Central memory CD8-positive, alpha-beta T cell (primary cell): Measurements from ENCODE around the gene ARHGDIG.

Experiments used
- ATAC-seq: fragments of 150-1000 bp; cut with Tn5 transposase; replicated peaks from 2 replicates; pipeline ENCODE4 v1.10.0; 2022; ENCODE audit warnings: mild to moderate bottlenecking, moderate FRiP score, moderate number of reproducible peaks; ENCODE audit not compliant: poor library complexity, severe bottlenecking; ENCODE audit errors: extremely low read depth
- DNase-seq, 2 donors: peaks; one replicate each; pipeline ENCODE4 v3.0.0; 2021; ENCODE audit warnings: low spot score in 2 of 2
- H3K27ac Mint-ChIP-seq: one replicate; pipeline ENCODE4 v1.8.0; 2022; ENCODE audit warnings: low read depth, mild to moderate bottlenecking, moderate library complexity, mixed read lengths
- H3K27me3 Mint-ChIP-seq: one replicate; pipeline ENCODE4 v1.8.0; 2022; ENCODE audit warnings: mixed read lengths
- H3K36me3 Mint-ChIP-seq: one replicate; pipeline ENCODE4 v1.8.0; 2022; ENCODE audit warnings: mild to moderate bottlenecking, moderate library complexity, mixed read lengths; ENCODE audit not compliant: insufficient read depth
- H3K4me1 Mint-ChIP-seq: one replicate; pipeline ENCODE4 v1.8.0; 2022; ENCODE audit warnings: mixed read lengths
- H3K4me3 Mint-ChIP-seq: one replicate; pipeline ENCODE4 v1.8.0; 2022; ENCODE audit warnings: mild to moderate bottlenecking, moderate library complexity, mixed read lengths
- H3K9me3 Mint-ChIP-seq: one replicate; pipeline ENCODE4 v1.8.0; 2022; ENCODE audit warnings: mixed read lengths

Gene ARHGDIG

DNA sequence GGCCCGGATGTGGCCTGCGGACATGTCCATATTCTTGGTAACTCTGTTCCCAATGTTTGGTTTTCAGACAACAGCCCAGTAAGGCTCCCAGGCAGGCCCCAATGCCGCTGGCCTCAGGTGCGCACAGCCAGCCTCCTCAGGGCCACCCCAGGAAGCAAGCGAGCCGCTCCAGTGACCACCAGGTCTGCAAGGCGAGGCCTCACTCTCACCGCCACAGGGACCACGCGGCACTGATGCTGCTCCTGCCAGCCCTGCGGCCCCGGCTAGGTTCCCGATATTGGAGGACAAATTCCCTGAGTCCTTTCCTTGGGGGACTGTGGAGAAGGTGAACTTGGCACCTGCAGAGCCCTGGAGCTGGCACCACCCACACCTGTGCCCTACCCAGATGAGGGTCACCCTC is 21.6 kb downstream of the ARHGDIG start:
- H3K27ac Mint-ChIP-seq = no peak overlapping the region
- DNase-seq (no peak), ATAC-seq (no peak)
- H3K4me3 Mint-ChIP-seq = no peak overlapping the region
- H3K9me3 Mint-ChIP-seq = no peaks in the 10 kb centered on the region
- peaks cover 38% of the 10 kb centered on the region for H3K36me3 Mint-ChIP-seq
- H3K27me3 Mint-ChIP-seq = no peaks in the 10 kb centered on the region
- H3K4me1 Mint-ChIP-seq = peaks cover 5% of the 10 kb centered on the region

DNA sequence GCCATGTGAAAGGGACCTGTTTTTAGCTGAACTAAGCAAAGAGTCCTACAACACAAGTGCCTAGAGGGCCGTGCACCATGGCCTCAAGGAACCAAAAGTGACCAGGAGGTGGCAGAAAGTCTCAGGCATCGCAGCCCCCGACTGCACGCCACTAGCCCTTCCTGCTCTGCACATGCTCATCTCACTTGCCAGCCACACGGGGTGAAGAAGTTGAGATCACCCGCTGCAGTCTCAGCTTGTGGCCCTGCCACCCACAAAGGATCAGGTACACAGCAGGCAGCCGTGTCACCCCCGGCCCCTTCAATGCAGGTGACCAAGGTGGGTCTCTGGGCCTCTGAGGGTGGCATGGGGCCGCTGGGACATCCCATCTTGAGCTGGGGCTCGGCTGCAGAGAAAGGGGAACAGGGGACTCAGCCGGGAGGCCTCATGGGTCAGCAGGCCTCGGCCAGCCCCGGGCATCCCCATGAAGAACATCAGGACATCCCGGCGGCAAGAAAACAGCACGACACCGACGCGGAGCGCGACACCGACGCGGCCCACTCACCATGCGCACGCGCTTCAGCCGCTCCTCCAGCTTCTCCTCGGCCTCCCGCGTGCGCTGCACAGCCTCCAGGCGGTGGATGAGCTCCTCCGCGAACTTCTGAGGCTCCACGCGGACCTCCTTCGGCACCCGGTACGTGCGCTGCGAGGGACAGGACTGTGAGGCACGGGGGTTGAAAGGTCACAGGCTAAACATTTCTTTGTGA is 23.5 kb downstream of the ARHGDIG start:
- Mint-ChIP-seq H3K9me3 (no peaks in the 10 kb centered on the region), H3K27ac (no peak overlapping the region), H3K4me1 (peaks cover 23% of the 10 kb centered on the region), H3K4me3 (no peak overlapping the region), H3K27me3 (no peaks in the 10 kb centered on the region), H3K36me3 (peaks cover 41% of the 10 kb centered on the region)
- ATAC-seq (no peak), DNase-seq (no peak)

DNA sequence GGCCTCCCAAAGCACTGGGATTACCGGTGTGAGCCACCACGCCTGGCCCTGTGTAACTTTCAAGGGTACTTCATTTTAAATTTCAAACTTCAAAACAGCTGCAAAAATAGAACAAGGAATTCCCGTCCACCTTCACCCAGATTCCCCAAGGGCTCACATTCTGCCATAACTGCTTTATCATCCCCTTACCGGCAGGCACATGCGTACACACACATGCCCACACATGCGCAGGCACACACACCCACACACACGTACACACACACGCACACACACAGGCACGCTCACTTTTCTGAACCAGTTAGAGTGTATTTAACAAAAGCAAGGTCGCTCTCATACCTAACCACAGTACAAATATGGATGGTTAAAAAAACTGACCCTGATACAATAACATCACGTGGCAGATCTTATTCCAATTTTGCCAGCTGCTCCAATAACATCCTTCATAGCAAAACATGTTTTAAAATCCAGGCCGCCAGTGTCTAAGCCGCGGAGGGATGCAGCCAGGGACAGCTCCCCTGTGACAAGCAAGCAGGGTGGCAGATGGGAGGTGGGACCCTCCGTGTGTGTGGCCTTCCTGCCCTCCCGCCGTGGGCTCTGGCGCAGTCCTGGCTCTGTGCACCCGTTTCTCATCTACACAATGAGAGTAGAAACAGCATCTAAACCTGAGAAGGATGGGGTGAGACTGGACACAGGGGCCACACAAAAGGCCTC is 25.7 kb downstream of the ARHGDIG start:
- H3K27me3 Mint-ChIP-seq = no peaks in the 10 kb centered on the region
- ATAC-seq (no peak), DNase-seq (no peak)
- H3K9me3 Mint-ChIP-seq = no peaks in the 10 kb centered on the region
- H3K27ac Mint-ChIP-seq = peak overlapping the region; percentile 64
- peaks cover 29% of the 10 kb centered on the region for H3K4me1 Mint-ChIP-seq
- no peak overlapping the region for H3K4me3 Mint-ChIP-seq
- peaks cover 35% of the 10 kb centered on the region for H3K36me3 Mint-ChIP-seq

DNA sequence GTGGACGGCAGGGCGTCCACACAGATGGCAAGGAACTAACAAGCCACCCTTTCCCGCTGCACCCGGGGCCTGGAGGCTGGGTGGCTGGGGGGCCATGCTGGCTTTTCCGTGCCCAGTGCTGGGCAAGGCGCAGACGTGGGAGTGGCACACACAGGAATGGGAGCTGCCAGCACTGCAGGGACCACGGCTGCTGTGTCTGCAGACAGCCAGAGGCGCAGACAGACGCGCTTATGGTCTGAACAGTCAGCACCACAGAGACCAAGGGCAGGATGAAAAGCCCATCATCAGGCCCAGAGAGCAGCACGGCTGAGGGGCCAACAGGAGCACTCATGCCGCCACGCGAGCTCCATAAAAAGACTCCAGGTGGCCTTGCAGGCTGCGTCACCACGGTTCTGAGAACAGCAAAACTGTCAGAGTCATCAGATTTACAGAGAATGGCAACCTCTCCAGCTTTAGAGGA is 26.6 kb downstream of the ARHGDIG start:
- Mint-ChIP-seq H3K36me3 (peaks cover 35% of the 10 kb centered on the region), H3K4me1 (peaks cover 29% of the 10 kb centered on the region), H3K27me3 (no peaks in the 10 kb centered on the region), H3K27ac (peak overlapping the region; percentile 64), H3K4me3 (no peak overlapping the region), H3K9me3 (no peaks in the 10 kb centered on the region)
- DNase-seq (no peak), ATAC-seq (no peak)

DNA sequence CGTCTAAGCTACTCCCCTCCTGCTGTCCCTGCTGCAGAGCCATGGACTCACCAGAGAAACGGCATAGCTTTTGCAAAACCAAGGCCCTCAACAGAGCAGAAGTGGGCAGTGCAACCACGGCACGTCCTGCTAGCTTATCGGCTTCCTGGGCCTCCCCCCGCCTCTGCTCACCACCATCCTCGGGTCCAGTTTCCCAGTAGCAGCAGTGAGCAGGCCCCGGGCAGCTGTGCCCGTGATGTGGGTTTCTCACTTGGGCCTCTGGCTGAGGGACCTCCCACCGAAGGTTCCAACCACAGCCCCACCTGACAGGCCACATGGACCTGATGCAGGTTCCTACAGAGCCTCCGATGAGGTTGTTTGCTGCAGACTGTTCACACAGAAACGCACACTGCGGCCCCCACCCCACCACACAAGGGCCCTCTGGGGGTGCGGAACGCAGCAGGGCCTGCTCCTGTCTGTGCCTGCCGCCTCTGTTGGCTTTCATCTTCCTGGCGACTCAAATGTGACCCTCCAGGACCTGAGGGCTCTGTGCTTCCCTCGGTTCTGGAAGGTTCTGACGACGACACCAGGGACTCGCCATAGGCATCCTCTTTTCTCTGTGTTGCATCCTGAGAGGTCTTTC is 27.4 kb downstream of the ARHGDIG start:
- no peak for DNase-seq
- peaks cover 29% of the 10 kb centered on the region for H3K4me1 Mint-ChIP-seq

DNA sequence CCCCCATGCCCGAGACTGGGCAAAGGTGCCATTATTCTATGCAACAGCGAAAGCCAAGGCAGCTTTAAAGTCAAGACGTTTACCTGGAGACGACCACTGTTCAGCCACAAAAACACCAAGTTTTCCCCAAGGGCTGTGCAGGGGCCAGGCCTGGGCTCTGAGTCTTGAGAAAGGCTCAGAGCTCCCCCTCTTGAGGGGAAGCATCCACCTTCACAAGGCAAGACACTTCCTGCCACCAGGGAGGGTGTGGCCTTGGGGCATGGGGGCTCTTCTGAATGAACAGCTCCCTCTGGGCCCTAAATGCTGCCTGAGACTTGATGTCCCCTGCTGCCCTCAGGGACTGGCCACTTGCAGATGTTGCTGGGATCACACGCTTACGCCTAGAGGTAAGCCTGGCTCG is 29.1 kb downstream of the ARHGDIG start:
- peaks cover 30% of the 10 kb centered on the region for H3K4me1 Mint-ChIP-seq
- H3K4me3 Mint-ChIP-seq = no peak overlapping the region
- no peaks in the 10 kb centered on the region for H3K27me3 Mint-ChIP-seq
- peak overlapping the region; percentile 74 for H3K27ac Mint-ChIP-seq
- H3K36me3 Mint-ChIP-seq = peaks cover 26% of the 10 kb centered on the region
- no peaks in the 10 kb centered on the region for H3K9me3 Mint-ChIP-seq
- DNase-seq (no peak), ATAC-seq (peak; percentile 52)

More for the DNA sequence above, 27.4 kb downstream of the ARHGDIG start:
- Mint-ChIP-seq H3K4me3 (no peak overlapping the region), H3K9me3 (no peaks in the 10 kb centered on the region), H3K27me3 (no peaks in the 10 kb centered on the region), H3K36me3 (peaks cover 30% of the 10 kb centered on the region), H3K27ac (peak overlapping the region; percentile 74)
- peak; percentile 19 for ATAC-seq

DNA sequence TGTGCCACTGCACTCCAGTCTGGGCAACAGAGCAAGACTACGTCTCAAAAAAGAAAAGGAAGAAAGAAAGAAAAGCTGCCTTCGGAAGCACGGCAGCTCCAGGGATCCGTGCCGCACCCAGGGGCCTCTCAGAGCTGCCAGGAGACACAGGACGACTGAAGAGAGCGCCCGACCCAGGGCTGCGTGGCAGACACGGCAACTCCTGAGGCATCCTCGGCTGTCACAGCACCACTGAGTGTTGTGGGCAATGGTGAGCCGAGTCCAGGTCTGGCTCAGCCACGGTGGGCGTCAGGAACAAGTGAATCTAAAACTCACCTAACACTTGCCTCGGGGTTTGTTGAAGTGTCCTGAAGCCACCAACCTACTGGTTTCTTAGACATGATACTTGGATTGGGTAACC is 31.3 kb downstream of the ARHGDIG start:
- no peak overlapping the region for H3K27ac Mint-ChIP-seq
- no peak for DNase-seq
- no peaks in the 10 kb centered on the region for H3K9me3 Mint-ChIP-seq
- H3K4me3 Mint-ChIP-seq = no peak overlapping the region
- H3K27me3 Mint-ChIP-seq = no peaks in the 10 kb centered on the region
- ATAC-seq = no peak
- peaks cover 42% of the 10 kb centered on the region for H3K4me1 Mint-ChIP-seq
- H3K36me3 Mint-ChIP-seq = peaks cover 21% of the 10 kb centered on the region

DNA sequence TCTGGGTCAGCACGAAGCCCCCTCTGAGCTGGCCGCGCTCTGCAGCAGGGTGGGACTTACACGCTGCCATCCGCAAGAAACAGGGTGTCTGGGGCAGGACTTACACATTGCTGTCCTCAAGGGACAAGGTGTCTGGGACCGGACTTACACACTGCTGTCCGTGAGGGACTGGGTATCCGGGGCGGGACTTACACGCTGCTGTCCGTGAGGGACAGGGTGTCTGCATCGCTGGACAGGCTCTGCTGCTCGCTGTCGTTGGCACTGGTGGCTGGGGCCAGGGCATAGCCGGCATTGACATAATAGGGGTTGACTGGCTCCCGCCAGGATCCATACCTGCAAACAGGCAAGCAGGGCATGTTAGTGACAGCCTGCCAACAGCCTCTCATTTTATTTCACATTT is 34.0 kb downstream of the ARHGDIG start:
- Mint-ChIP-seq H3K27me3 (no peaks in the 10 kb centered on the region), H3K27ac (no peak overlapping the region), H3K4me3 (no peak overlapping the region), H3K4me1 (peaks cover 32% of the 10 kb centered on the region), H3K36me3 (peaks cover 17% of the 10 kb centered on the region), H3K9me3 (no peaks in the 10 kb centered on the region)
- DNase-seq (no peak), ATAC-seq (no peak)

DNA sequence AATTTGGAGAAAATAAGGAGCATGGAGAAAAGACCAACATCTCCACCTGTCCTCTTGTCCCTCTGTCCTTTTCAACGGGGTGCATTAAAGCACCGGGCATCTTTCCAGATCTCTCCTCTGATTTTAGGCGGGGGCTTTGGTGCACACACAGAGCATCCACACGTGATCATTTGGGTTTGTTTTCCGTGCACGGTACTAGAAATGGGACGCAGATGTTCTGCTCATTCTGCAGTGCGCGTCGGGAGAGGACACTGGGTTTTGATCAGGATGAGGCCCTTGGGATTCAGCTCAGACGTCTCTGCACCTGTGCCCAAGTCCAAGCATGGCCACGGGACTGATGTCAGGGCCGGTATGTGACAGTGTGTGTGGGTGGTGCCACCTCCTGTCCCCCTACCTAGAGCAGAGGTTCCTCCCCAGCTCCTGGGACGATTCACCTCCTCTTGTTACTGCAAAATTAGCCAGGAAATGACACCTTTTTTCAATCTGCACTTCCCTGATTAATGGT is 34.5 kb downstream of the ARHGDIG start:
- ATAC-seq (no peak), DNase-seq (no peak)
- peaks cover 20% of the 10 kb centered on the region for H3K36me3 Mint-ChIP-seq
- no peaks in the 10 kb centered on the region for H3K9me3 Mint-ChIP-seq
- no peak overlapping the region for H3K4me3 Mint-ChIP-seq
- H3K27me3 Mint-ChIP-seq = no peaks in the 10 kb centered on the region
- H3K4me1 Mint-ChIP-seq = peaks cover 35% of the 10 kb centered on the region
- H3K27ac Mint-ChIP-seq = no peak overlapping the region

DNA sequence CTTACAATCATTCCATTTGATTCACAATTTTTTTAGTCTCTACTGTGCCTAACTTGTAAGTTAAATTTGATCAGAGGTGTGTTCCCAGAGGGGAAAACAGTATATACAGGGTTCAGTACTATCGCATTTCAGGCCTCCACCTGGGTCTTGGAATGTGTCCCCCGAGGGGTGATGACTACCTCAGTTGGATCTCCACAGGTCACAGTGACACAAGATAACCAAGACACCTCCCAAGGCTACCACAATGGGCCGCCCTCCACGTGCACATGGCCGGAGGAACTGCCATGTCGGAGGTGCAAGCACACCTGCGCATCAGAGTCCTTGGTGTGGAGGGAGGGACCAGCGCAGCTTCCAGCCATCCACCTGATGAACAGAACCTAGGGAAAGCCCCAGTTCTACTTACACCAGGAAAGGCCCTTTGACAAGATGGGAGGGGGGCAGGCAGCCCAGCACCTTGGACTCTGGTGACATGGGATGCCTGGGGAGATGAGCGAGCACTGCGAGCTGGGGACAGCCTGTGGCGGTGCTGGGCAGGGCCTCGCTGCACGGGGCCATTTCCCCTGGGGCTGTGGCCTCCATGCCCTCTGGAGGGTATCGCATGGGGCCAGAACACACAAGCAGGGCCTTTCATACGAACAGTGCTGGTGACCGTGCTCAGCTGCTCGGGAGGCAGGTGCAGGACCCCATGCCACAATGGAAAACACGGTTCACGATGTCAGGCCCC is 36.5 kb downstream of the ARHGDIG start:
- Mint-ChIP-seq H3K4me3 (no peak overlapping the region), H3K36me3 (peaks cover 17% of the 10 kb centered on the region), H3K27ac (peak overlapping the region; percentile 82), H3K9me3 (no peaks in the 10 kb centered on the region), H3K27me3 (no peaks in the 10 kb centered on the region), H3K4me1 (peaks cover 44% of the 10 kb centered on the region)
- ATAC-seq = no peak
- no peak for DNase-seq

DNA sequence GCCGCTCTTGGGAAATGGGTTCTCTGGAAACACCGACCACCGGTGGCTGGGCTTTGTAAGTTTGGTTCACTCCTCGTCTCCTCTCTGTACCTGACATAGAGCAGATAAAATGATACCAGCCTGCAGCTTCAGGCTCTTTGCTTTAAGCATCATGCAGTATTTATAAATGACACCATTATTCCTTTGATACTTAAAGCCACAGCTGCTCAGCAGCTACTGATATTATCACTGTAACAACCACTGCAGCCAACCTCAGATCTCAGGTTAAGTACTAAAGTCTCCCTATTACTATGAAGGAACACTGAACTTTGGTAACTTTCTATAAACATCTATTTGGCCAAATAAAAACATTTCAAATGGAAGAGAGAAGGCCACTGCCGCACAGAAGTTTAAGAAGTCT is 37.2 kb downstream of the ARHGDIG start:
- H3K27me3 Mint-ChIP-seq = no peaks in the 10 kb centered on the region
- H3K4me3 Mint-ChIP-seq = no peak overlapping the region
- no peaks in the 10 kb centered on the region for H3K9me3 Mint-ChIP-seq
- H3K27ac Mint-ChIP-seq = no peak overlapping the region
- peaks cover 17% of the 10 kb centered on the region for H3K36me3 Mint-ChIP-seq
- ATAC-seq (no peak), DNase-seq (no peak)
- H3K4me1 Mint-ChIP-seq = peaks cover 49% of the 10 kb centered on the region

DNA sequence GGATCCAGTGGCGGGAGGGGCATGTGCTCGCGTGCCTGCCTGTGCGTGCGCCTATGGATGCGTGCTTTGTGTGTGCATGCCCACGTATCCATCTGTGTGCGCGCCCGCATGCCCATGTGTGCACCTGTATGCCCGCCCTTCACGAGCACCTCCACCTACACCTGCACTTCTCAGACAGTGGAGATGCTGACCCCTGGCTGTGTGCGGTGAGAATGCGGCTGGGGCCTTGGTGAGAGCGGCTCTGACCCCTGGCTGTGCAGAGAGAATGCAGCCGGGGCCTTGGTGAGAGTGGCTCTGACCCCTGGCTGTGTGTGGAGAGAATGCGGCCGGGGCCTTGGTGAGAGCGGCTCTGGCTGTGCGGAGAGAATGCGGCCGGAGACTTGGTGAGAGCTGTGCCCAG is 38.2 kb downstream of the ARHGDIG start:
- H3K27me3 Mint-ChIP-seq = no peaks in the 10 kb centered on the region
- ATAC-seq = no peak
- H3K27ac Mint-ChIP-seq = peak overlapping the region; percentile 67
- H3K9me3 Mint-ChIP-seq = no peaks in the 10 kb centered on the region
- no peak overlapping the region for H3K4me3 Mint-ChIP-seq
- no peak for DNase-seq
- peaks cover 15% of the 10 kb centered on the region for H3K36me3 Mint-ChIP-seq
- peaks cover 55% of the 10 kb centered on the region for H3K4me1 Mint-ChIP-seq
